A673 (cell line): ENCODE measurements around the gene LIM2. TPM values are rescaled to one million over a fixed set of nuclear protein-coding genes. Genes with fewer than 3 reads are reported as not detected.
A peak's percentile ranks its signal among the peaks of the same experiment; 100 is the strongest.

Experiments
- BruUV-seq: library from RNA; stranded (reverse); fragments of 400-500 nt; replicated peaks from 2 replicates; lab custom pipeline; 2021; lab: Mats Ljungman, UMichigan
- CTCF ChIA-PET: fragments of 300-600 bp; sonication (Branson Sonifier 250); formaldehyde crosslinking; loops from one replicate; lab custom pipeline; 2022; ENCODE audit warnings: antibody characterized with exemption; lab: Charles Lee
- POLR2A ChIA-PET: fragments of 300-600 bp; sonication (Branson Sonifier 250); formaldehyde crosslinking; loops from one replicate; lab custom pipeline; 2022; ENCODE audit warnings: antibody characterized with exemption; ENCODE audit not compliant: low non-redundant PET; lab: Charles Lee
- DNase-seq: peaks from one replicate; pipeline ENCODE4 v3.0.0-alpha.2; 2015; ENCODE audit warnings: low spot score
- H3K27ac ChIP-seq: fragments of 200-600 bp; sonication (generic); 2 replicates; pipeline ENCODE4 v1.5.1; 2016; ENCODE audit warnings: mixed run types, low read depth, mild to moderate bottlenecking, mixed read lengths, antibody characterized with exemption, low read length; ENCODE audit not compliant: poor library complexity, severe bottlenecking
- H3K27me3 ChIP-seq: fragments of 200-600 bp; sonication (generic); replicated peaks from 2 replicates; pipeline ENCODE4 v1.6.1; 2017; ENCODE audit warnings: mixed run types, low read depth, mild to moderate bottlenecking, mixed read lengths, antibody characterized with exemption, low read length; ENCODE audit not compliant: insufficient read depth, poor library complexity
- H3K36me3 ChIP-seq: fragments of 200-600 bp; sonication (generic); 2 replicates; pipeline ENCODE4 v1.6.1; 2016; ENCODE audit warnings: mixed run types, mild to moderate bottlenecking, mixed read lengths, antibody characterized with exemption, low read length; ENCODE audit not compliant: insufficient read depth, poor library complexity, severe bottlenecking
- H3K4me1 ChIP-seq: fragments of 200-600 bp; sonication (generic); 2 replicates; pipeline ENCODE4 v1.6.1; 2017; ENCODE audit warnings: mixed run types, mild to moderate bottlenecking, mixed read lengths, antibody characterized with exemption, low read length; ENCODE audit not compliant: insufficient read depth, poor library complexity, severe bottlenecking
- H3K4me3 ChIP-seq: fragments of 200-600 bp; sonication (generic); 2 replicates; pipeline ENCODE4 v1.5.1; 2016; ENCODE audit warnings: low read depth, mixed run types, mild to moderate bottlenecking, mixed read lengths, low read length; ENCODE audit not compliant: poor library complexity, severe bottlenecking
- H3K9me3 ChIP-seq: fragments of 200-600 bp; sonication (generic); 2 replicates; pipeline ENCODE4 v1.6.1; 2016; ENCODE audit warnings: mixed run types, low read depth, mild to moderate bottlenecking, mixed read lengths, antibody characterized with exemption, low read length; ENCODE audit not compliant: poor library complexity, severe bottlenecking
- EZH2 ChIP-seq: fragments of 200-600 bp; sonication (generic); IDR thresholded peaks from 2 replicates; pipeline ENCODE4 v1.6.1; 2017; ENCODE audit warnings: borderline replicate concordance, low read depth, mild to moderate bottlenecking, mixed read lengths, antibody characterized with exemption, low read length; ENCODE audit not compliant: poor library complexity, severe bottlenecking
- intact Hi-C: fragments of 100-400 bp; cut with micrococcal nuclease; formaldehyde crosslinking; loops from one replicate; pipeline ENCODE4 v1.10.0; 2022; ENCODE audit not compliant: unreplicated experiment
- total RNA-seq: library from RNA; stranded (reverse); gene quantifications from 2 replicates; pipeline ENCODE4 v1.2.3, GENCODE V29; 2021
- TF ChIP-seq, protein P1 (sequence below): fragments of 300-800, 200-600 bp; sonication (generic); conservative IDR thresholded peaks from 2 replicates; pipeline ENCODE4 v1.5.1; 2017; ENCODE audit warnings: low read depth, mild to moderate bottlenecking, antibody characterized with exemption, low read length, moderate library complexity, mixed read lengths

Gene LIM2
- total RNA-seq, 1 experiment from 2014 or later: not detected

DNA sequence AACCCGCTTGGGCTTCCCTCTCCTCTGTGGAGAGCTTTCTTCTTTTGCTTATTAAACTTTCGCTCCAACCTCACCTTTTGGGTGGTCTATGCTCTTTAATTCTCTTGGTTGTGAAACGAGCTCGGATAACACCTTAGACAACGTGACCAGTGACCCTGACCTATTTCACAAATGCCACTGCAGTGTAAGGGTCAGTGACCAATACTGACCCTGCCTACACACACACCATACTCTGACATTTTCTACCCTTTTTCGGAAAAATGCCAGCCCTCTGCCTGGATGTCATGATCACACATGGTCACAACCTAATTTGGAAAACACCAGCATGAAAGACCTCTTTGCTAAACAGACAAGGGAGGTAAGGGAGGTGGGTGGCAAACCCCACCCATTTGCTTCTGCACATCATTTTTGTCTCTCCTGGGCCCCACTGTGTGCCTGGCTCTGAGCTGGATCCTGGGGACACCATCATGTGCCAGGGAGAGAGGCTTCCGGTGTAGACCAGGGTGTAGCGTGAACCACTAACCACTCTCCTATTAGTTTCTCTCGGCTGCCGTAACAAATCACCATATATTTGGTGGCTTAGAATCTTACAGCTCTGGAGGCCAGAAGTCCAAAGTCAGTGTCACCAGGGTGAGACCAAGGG is 31.5 kb downstream of the LIM2 start:
- Histone ChIP-seq H3K27ac (no peak overlapping the region), H3K4me1 (no peaks in the 10 kb centered on the region), H3K36me3 (no peaks in the 10 kb centered on the region), H3K9me3 (no peaks in the 10 kb centered on the region), H3K27me3 (no peaks in the 10 kb centered on the region), H3K4me3 (no peak overlapping the region)
- no peak for TF ChIP-seq EZH2
- TF ChIP-seq, protein P1, sequence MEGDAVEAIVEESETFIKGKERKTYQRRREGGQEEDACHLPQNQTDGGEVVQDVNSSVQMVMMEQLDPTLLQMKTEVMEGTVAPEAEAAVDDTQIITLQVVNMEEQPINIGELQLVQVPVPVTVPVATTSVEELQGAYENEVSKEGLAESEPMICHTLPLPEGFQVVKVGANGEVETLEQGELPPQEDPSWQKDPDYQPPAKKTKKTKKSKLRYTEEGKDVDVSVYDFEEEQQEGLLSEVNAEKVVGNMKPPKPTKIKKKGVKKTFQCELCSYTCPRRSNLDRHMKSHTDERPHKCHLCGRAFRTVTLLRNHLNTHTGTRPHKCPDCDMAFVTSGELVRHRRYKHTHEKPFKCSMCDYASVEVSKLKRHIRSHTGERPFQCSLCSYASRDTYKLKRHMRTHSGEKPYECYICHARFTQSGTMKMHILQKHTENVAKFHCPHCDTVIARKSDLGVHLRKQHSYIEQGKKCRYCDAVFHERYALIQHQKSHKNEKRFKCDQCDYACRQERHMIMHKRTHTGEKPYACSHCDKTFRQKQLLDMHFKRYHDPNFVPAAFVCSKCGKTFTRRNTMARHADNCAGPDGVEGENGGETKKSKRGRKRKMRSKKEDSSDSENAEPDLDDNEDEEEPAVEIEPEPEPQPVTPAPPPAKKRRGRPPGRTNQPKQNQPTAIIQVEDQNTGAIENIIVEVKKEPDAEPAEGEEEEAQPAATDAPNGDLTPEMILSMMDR: no peak
- no TSS peak for BruUV-seq
- POLR2A ChIA-PET: no interaction called here
- intact Hi-C loops: no loop called here
- DNase-seq: no peak
- CTCF ChIA-PET: no interaction called here

DNA sequence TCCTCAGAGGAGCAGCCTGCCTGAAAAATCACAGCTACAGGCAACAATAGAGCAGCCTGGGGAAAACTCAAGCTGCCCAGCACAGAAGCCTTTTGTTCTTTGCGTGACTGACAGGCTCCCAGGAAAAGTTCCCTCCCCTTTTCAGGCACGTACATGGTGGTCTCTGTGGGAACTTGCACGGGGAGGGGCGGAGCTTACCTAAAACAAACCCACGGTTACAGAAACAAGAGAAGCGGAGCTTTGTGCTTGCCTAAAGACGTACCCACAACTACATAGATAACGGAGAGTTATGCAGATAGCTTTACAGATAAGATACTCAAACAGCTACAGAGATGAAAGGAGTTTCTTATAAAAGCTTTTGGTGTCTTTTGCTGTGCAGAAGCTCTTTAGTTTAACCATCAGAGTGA is 33.0 kb downstream of the LIM2 start:
- peak; percentile 37 for DNase-seq
- Histone ChIP-seq H3K27ac (no peak overlapping the region), H3K4me1 (no peaks in the 10 kb centered on the region), H3K27me3 (no peaks in the 10 kb centered on the region), H3K9me3 (no peaks in the 10 kb centered on the region), H3K36me3 (peaks cover 4% of the 10 kb centered on the region), H3K4me3 (no peak overlapping the region)
- CTCF ChIA-PET: no interaction called here
- BruUV-seq: no TSS peak
- intact Hi-C loops: no loop called here
- no peak for TF ChIP-seq EZH2
- TF ChIP-seq, protein P1: no peak
- POLR2A ChIA-PET: no interaction called here

DNA sequence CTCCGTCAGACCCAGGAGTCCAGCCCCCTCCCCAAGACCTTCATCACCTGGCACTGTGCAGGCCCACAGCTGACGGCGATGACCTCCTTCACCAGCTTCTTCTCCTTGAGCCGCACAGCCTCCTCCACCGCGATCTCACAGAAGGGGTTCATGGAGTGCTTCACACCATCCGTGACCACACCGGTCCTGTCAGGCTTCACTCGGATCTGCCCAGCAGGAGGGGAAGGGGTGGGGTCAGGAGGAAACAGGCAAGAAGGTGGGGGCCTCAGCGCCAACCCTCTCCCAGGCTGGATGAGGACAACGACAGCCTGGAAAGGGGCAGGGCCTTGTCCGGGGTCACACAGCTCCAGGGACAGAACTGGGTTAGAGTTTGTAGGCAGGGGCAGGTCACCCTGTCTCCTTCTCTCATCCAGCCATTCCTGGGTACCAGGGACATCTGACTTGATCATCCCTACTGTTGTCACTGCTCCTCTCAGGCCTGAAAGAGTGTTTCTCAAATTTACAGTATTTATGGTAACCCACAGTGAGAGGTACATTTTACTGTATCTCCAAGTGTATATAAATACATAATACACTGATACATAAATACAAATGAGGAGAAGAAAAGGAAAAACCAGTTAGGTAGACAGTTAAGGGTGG is 33.6 kb downstream of the LIM2 start:
- H3K27me3 ChIP-seq: no peaks in the 10 kb centered on the region
- TF ChIP-seq, protein P1: no peak
- TF ChIP-seq EZH2: no peak
- no peaks in the 10 kb centered on the region for H3K9me3 ChIP-seq
- H3K27ac ChIP-seq: no peak overlapping the region
- H3K36me3 ChIP-seq: peaks cover 4% of the 10 kb centered on the region
- no TSS peak for BruUV-seq
- no peak for DNase-seq
- POLR2A ChIA-PET: no interaction called here
- no peaks in the 10 kb centered on the region for H3K4me1 ChIP-seq
- no peak overlapping the region for H3K4me3 ChIP-seq
- intact Hi-C loops: no loop called here
- CTCF ChIA-PET: no interaction called here
